HEK293 (cell line): ENCODE results near the gene SPRR4.

Source experiments
- CTCF ChIA-PET: fragments of 350-600 bp; formaldehyde crosslinking; extraction: SDS; loops from one replicate; lab custom pipeline; 2021; ENCODE audit warnings: antibody characterized with exemption; lab: Yijun Ruan, JAX
- POLR2A ChIA-PET: fragments of 300-600 bp; formaldehyde crosslinking; extraction: SDS; loops from one replicate; lab custom pipeline; 2020; ENCODE audit warnings: antibody characterized with exemption, inconsistent platforms; lab: Yijun Ruan, JAX
- H3K27ac ChIP-seq: fragments of 200-500 bp; sonication (Bioruptor generic); 2 replicates; pipeline ENCODE4 v1.5.1; 2014; ENCODE audit warnings: low read depth, low read length, control low read depth, inconsistent platforms; ENCODE audit errors: extremely low read depth
- H3K36me3 ChIP-seq, 2 experiments: fragments of 200-500 bp in 1 of 2; sonication (Bioruptor generic) in 1 of 2; 1 replicate in 1 of 2; 2 replicates in 1 of 2; pipeline ENCODE4 v1.5.1; 2014 to 2017; ENCODE audit warnings: inconsistent platforms in 2 of 2, low read length in 2 of 2; ENCODE audit not compliant: control insufficient read depth in 2 of 2, insufficient read depth in 1 of 2
- H3K4me1 ChIP-seq: fragments of 200-500 bp; sonication (Bioruptor generic); 2 replicates; pipeline ENCODE4 v1.5.1; 2014; ENCODE audit warnings: mild to moderate bottlenecking, low read length, inconsistent platforms; ENCODE audit not compliant: control insufficient read depth, insufficient read depth
- H3K4me3 ChIP-seq: 2 replicates; pipeline ENCODE4 v1.5.1; 2011; ENCODE audit warnings: low read depth, mild to moderate bottlenecking, control low read depth, low read length, moderate library complexity
- H3K9me3 ChIP-seq: fragments of 200-500 bp; sonication (Bioruptor generic); 2 replicates; pipeline ENCODE4 v1.5.1; 2014; ENCODE audit warnings: low read depth, low read length, inconsistent platforms; ENCODE audit not compliant: control insufficient read depth, insufficient read depth
- AEBP2 ChIP-seq: fragments of 450-650 bp; formaldehyde crosslinking; IDR thresholded peaks from 2 replicates; pipeline ENCODE4 v1.5.1; 2016; ENCODE audit warnings: missing biosample characterization, missing genetic modification characterization, borderline replicate concordance
- ZBTB44 ChIP-seq: fragments of 450-650 bp; IDR thresholded peaks from 2 replicates; pipeline ENCODE4 v1.5.1; 2018; ENCODE audit warnings: missing biosample characterization, mild to moderate bottlenecking, missing genetic modification characterization
- ZNF112 ChIP-seq: fragments of 450-650 bp; formaldehyde crosslinking; IDR thresholded peaks from 2 replicates; pipeline ENCODE4 v1.5.0; 2017; ENCODE audit warnings: missing biosample characterization, missing genetic modification characterization
- ZNF18 ChIP-seq: fragments of 450-650 bp; formaldehyde crosslinking; IDR thresholded peaks from 2 replicates; pipeline ENCODE4 v1.5.1; 2016; ENCODE audit warnings: missing biosample characterization, missing genetic modification characterization
- ZNF350 ChIP-seq: fragments of 450-650 bp; formaldehyde crosslinking; IDR thresholded peaks from 2 replicates; pipeline ENCODE4 v1.5.0; 2017; ENCODE audit warnings: missing biosample characterization, mild to moderate bottlenecking, missing genetic modification characterization
- ZNF513 ChIP-seq: fragments of 450-650 bp; IDR thresholded peaks from 2 replicates; pipeline ENCODE4 v1.5.1; 2018; ENCODE audit warnings: missing biosample characterization, missing genetic modification characterization
- ZNF777 ChIP-seq: fragments of 450-650 bp; formaldehyde crosslinking; IDR thresholded peaks from 2 replicates; pipeline ENCODE4 v1.5.1; 2017; ENCODE audit warnings: missing biosample characterization, missing genetic modification characterization, borderline replicate concordance
- TF ChIP-seq, protein P1 (sequence below): fragments of 450-650 bp; formaldehyde crosslinking; IDR thresholded peaks from 2 replicates; pipeline ENCODE4 v1.5.1; 2017; ENCODE audit warnings: missing biosample characterization, missing genetic modification characterization
- TF ChIP-seq, protein P2 (sequence below): fragments of 450-650 bp; formaldehyde crosslinking; conservative IDR thresholded peaks from 2 replicates; pipeline ENCODE4 v1.5.1; 2016; ENCODE audit warnings: low read depth, missing biosample characterization, missing genetic modification characterization
- TF ChIP-seq, protein P3 (sequence below): fragments of 450-650 bp; formaldehyde crosslinking; IDR thresholded peaks from 2 replicates; pipeline ENCODE4 v1.5.1; 2016; ENCODE audit warnings: missing biosample characterization, missing genetic modification characterization, low read depth
- TF ChIP-seq, protein P4 (sequence below): fragments of 450-650 bp; formaldehyde crosslinking; IDR thresholded peaks from 2 replicates; pipeline ENCODE4 v1.5.1; 2016; ENCODE audit warnings: missing biosample characterization, missing genetic modification characterization, borderline replicate concordance
- TF ChIP-seq, protein P5 (sequence below): fragments of 450-650 bp; formaldehyde crosslinking; IDR thresholded peaks from 2 replicates; pipeline ENCODE4 v1.5.1; 2016; ENCODE audit warnings: missing biosample characterization, missing genetic modification characterization

The SPRR4 gene

DNA sequence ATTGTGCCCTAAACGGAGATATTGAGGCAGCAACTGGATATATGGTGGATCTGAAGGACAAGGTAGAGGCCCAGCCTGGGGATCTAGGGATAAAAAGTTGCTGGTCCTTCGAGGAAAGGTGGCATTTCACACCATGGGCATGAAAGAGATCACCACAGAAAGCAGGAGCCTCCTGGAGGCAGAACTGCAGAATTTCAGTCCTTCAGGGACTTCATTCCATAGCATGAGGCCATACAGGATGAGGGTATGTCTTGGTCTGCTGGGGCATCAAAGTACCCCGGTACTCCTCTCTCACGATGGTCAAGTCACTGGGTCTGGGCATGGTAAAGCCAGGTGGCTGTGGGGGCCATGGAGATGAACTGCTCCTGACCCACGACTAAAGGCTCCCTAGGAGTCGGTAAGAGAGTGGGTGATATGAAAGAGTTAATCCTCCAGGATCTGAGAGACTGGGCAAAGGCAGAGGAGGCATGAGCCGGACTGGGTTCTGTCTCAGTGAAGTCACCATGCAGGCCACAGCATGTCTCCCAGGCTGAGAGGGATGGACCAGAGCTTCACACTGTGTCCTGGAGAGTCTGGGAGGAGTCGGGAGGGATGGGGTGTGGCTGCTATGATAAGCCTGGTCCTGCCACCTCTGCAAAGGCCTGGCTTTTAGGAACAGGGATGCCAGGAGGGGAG lies 29.3 kb upstream of the SPRR4 start:
- H3K4me3 ChIP-seq: no peak overlapping the region
- POLR2A ChIA-PET: no interaction called here
- TF ChIP-seq ZNF112 (tag by site-specific recombination): no peak
- TF ChIP-seq, protein P1, sequence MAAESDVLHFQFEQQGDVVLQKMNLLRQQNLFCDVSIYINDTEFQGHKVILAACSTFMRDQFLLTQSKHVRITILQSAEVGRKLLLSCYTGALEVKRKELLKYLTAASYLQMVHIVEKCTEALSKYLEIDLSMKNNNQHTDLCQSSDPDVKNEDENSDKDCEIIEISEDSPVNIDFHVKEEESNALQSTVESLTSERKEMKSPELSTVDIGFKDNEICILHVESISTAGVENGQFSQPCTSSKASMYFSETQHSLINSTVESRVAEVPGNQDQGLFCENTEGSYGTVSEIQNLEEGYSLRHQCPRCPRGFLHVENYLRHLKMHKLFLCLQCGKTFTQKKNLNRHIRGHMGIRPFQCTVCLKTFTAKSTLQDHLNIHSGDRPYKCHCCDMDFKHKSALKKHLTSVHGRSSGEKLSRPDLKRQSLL: no peak
- no peak for TF ChIP-seq ZNF18
- no peak for TF ChIP-seq ZBTB44 (tag by site-specific recombination)
- TF ChIP-seq ZNF777 (tag by site-specific recombination): no peak
- TF ChIP-seq, protein P2, sequence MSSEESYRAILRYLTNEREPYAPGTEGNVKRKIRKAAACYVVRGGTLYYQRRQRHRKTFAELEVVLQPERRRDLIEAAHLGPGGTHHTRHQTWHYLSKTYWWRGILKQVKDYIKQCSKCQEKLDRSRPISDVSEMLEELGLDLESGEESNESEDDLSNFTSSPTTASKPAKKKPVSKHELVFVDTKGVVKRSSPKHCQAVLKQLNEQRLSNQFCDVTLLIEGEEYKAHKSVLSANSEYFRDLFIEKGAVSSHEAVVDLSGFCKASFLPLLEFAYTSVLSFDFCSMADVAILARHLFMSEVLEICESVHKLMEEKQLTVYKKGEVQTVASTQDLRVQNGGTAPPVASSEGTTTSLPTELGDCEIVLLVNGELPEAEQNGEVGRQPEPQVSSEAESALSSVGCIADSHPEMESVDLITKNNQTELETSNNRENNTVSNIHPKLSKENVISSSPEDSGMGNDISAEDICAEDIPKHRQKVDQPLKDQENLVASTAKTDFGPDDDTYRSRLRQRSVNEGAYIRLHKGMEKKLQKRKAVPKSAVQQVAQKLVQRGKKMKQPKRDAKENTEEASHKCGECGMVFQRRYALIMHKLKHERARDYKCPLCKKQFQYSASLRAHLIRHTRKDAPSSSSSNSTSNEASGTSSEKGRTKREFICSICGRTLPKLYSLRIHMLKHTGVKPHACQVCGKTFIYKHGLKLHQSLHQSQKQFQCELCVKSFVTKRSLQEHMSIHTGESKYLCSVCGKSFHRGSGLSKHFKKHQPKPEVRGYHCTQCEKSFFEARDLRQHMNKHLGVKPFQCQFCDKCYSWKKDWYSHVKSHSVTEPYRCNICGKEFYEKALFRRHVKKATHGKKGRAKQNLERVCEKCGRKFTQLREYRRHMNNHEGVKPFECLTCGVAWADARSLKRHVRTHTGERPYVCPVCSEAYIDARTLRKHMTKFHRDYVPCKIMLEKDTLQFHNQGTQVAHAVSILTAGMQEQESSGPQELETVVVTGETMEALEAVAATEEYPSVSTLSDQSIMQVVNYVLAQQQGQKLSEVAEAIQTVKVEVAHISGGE: no peak
- TF ChIP-seq, all 188 proteins: peak for 0
- no peaks in the 10 kb centered on the region for H3K36me3 ChIP-seq
- H3K4me1 ChIP-seq: no peaks in the 10 kb centered on the region
- no peak overlapping the region for H3K27ac ChIP-seq
- H3K9me3 ChIP-seq: no peaks in the 10 kb centered on the region
- CTCF ChIA-PET: no interaction called here

DNA sequence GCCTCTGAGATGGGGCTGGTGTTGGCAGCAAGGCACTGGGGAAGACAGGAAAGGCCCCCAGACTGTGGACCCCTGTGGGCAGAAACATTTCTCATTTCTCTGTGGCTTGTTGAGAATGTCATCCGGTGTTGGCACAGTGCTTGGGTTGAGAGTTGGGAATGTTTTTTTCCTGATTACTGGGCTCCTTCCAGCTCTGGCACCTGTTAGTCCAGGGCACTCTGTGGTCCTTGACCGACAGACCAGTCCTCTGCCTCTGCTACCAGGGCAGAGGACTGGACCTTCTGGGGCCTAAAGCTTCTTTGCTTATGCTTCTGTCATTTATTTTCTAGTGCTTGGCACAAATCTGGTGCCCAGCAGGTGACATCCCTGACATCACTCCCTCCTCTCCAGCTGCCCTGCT lies 28.3 kb upstream of the SPRR4 start:
- no peaks in the 10 kb centered on the region for H3K9me3 ChIP-seq
- ChIA-PET CTCF (no interaction called here), POLR2A (no interaction called here)
- no peaks in the 10 kb centered on the region for H3K4me1 ChIP-seq
- no peaks in the 10 kb centered on the region for H3K36me3 ChIP-seq
- no peak overlapping the region for H3K4me3 ChIP-seq
- no peak overlapping the region for H3K27ac ChIP-seq
- TF ChIP-seq ZNF350 (tag by site-specific recombination) (no peak), ZNF513 (tag by site-specific recombination) (no peak), AEBP2 (tag by site-specific recombination) (no peak)
- TF ChIP-seq, protein P3, sequence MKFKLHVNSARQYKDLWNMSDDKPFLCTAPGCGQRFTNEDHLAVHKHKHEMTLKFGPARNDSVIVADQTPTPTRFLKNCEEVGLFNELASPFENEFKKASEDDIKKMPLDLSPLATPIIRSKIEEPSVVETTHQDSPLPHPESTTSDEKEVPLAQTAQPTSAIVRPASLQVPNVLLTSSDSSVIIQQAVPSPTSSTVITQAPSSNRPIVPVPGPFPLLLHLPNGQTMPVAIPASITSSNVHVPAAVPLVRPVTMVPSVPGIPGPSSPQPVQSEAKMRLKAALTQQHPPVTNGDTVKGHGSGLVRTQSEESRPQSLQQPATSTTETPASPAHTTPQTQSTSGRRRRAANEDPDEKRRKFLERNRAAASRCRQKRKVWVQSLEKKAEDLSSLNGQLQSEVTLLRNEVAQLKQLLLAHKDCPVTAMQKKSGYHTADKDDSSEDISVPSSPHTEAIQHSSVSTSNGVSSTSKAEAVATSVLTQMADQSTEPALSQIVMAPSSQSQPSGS (tag by site-specific recombination): no peak
- TF ChIP-seq, protein P4, sequence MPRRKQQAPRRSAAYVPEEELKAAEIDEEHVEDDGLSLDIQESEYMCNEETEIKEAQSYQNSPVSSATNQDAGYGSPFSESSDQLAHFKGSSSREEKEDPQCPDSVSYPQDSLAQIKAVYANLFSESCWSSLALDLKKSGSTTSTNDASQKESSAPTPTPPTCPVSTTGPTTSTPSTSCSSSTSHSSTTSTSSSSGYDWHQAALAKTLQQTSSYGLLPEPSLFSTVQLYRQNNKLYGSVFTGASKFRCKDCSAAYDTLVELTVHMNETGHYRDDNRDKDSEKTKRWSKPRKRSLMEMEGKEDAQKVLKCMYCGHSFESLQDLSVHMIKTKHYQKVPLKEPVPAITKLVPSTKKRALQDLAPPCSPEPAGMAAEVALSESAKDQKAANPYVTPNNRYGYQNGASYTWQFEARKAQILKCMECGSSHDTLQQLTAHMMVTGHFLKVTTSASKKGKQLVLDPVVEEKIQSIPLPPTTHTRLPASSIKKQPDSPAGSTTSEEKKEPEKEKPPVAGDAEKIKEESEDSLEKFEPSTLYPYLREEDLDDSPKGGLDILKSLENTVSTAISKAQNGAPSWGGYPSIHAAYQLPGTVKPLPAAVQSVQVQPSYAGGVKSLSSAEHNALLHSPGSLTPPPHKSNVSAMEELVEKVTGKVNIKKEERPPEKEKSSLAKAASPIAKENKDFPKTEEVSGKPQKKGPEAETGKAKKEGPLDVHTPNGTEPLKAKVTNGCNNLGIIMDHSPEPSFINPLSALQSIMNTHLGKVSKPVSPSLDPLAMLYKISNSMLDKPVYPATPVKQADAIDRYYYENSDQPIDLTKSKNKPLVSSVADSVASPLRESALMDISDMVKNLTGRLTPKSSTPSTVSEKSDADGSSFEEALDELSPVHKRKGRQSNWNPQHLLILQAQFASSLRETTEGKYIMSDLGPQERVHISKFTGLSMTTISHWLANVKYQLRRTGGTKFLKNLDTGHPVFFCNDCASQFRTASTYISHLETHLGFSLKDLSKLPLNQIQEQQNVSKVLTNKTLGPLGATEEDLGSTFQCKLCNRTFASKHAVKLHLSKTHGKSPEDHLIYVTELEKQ (tag by site-specific recombination): no peak
- TF ChIP-seq, protein P5, sequence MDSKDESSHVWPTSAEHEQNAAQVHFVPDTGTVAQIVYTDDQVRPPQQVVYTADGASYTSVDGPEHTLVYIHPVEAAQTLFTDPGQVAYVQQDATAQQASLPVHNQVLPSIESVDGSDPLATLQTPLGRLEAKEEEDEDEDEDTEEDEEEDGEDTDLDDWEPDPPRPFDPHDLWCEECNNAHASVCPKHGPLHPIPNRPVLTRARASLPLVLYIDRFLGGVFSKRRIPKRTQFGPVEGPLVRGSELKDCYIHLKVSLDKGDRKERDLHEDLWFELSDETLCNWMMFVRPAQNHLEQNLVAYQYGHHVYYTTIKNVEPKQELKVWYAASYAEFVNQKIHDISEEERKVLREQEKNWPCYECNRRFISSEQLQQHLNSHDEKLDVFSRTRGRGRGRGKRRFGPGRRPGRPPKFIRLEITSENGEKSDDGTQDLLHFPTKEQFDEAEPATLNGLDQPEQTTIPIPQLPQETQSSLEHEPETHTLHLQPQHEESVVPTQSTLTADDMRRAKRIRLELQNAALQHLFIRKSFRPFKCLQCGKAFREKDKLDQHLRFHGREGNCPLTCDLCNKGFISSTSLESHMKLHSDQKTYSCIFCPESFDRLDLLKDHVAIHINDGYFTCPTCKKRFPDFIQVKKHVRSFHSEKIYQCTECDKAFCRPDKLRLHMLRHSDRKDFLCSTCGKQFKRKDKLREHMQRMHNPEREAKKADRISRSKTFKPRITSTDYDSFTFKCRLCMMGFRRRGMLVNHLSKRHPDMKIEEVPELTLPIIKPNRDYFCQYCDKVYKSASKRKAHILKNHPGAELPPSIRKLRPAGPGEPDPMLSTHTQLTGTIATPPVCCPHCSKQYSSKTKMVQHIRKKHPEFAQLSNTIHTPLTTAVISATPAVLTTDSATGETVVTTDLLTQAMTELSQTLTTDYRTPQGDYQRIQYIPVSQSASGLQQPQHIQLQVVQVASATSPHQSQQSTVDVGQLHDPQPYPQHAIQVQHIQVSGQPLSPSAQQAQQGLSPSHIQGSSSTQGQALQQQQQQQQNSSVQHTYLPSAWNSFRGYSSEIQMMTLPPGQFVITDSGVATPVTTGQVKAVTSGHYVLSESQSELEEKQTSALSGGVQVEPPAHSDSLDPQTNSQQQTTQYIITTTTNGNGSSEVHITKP (tag by site-specific recombination): no peak
